GM12878 (cell line): ENCODE data around the gene KRTAP10-11. TPM values are rescaled to one million over a fixed set of nuclear protein-coding genes. Genes with fewer than 3 reads are reported as not detected.

ENCODE experiments used
- ATAC-seq: fragments of 200-7000 bp; cut with Tn5 transposase; 3 replicates; pipeline ENCODE4 v1.9.1; 2020; ENCODE audit warnings: mild to moderate bottlenecking, moderate library complexity
- BruUV-seq: library from RNA; stranded (reverse); fragments of 400-500 nt; replicated peaks from 2 replicates; lab custom pipeline; 2021; lab: Mats Ljungman, UMichigan
- CTCF ChIA-PET: fragments of 300-600 bp; sonication (Branson Sonifier 250); formaldehyde crosslinking; extraction: SDS; loops from one replicate; lab custom pipeline; 2021; ENCODE audit warnings: inconsistent platforms; lab: Yijun Ruan, JAX
- POLR2A ChIA-PET: fragments of 350-600 bp; formaldehyde crosslinking; extraction: SDS; loops from one replicate; lab custom pipeline; 2021; ENCODE audit warnings: inconsistent platforms; lab: Charles Lee
- RAD21 ChIA-PET: fragments of 300-600 bp; sonication (Branson Sonifier 250); formaldehyde crosslinking; loops from one replicate; lab custom pipeline; 2023; ENCODE audit warnings: antibody characterized with exemption; ENCODE audit not compliant: unreplicated experiment; lab: Charles Lee
- SMC1A ChIA-PET: fragments of 300-600 bp; sonication (Branson Sonifier 250); formaldehyde crosslinking; loops from one replicate; lab custom pipeline; 2023; ENCODE audit not compliant: unreplicated experiment, uncharacterized antibody; lab: Charles Lee
- DNase-seq: peaks from one replicate; pipeline ENCODE4 v3.0.0-alpha.2; 2011; ENCODE audit warnings: low read depth, low spot score
- FAIRE-seq: peaks from 3 replicates; lab custom pipeline; 2011; peaks lifted over from hg19 to GRCh38; lab: Jason Lieb, UNC
- H2AFZ ChIP-seq: 2 replicates; pipeline ENCODE4 v1.6.0; 2011; ENCODE audit warnings: low read depth, low read length, control low read depth; ENCODE audit not compliant: control insufficient read depth
- H3K27ac ChIP-seq: 2 replicates; pipeline ENCODE4 v1.5.1; 2011; ENCODE audit warnings: control low read depth; ENCODE audit not compliant: control insufficient read depth, insufficient read depth
- H3K27me3 ChIP-seq, 2 experiments: replicated peaks in 1 of 2; 2 replicates each; pipeline versions ENCODE4 v1.6.0 to v1.6.1; 2011; ENCODE audit warnings: low read length in 1 of 2; ENCODE audit not compliant: control insufficient read depth in 2 of 2, insufficient read depth in 2 of 2
- H3K36me3 ChIP-seq, 2 experiments: 2 replicates each; pipeline ENCODE4 v1.5.1; 2011; ENCODE audit warnings: low read length in 1 of 2; ENCODE audit not compliant: control insufficient read depth in 2 of 2, insufficient read depth in 2 of 2
- H3K4me1 ChIP-seq: 2 replicates; pipeline ENCODE4 v1.6.1; 2011; ENCODE audit warnings: mild to moderate bottlenecking, low read length, moderate library complexity, mixed read lengths; ENCODE audit not compliant: control insufficient read depth, insufficient read depth
- H3K4me2 ChIP-seq: 2 replicates; pipeline ENCODE4 v1.6.0; 2011; ENCODE audit warnings: control low read depth; ENCODE audit not compliant: control insufficient read depth, insufficient read depth
- H3K4me3 ChIP-seq: fragments of 200-600 bp; sonication (generic); 2 replicates; pipeline ENCODE4 v1.5.1; 2016
- H3K79me2 ChIP-seq: 2 replicates; pipeline ENCODE4 v1.6.0; 2011; ENCODE audit warnings: low read length; ENCODE audit not compliant: control insufficient read depth, insufficient read depth
- H3K9ac ChIP-seq: 2 replicates; pipeline ENCODE4 v1.8.0; 2011; ENCODE audit warnings: low read length, control low read depth, mixed read lengths; ENCODE audit not compliant: control insufficient read depth, insufficient read depth
- H3K9me3 ChIP-seq: replicated peaks from 3 replicates; pipeline ENCODE4 v1.5.1; 2011; ENCODE audit warnings: mild to moderate bottlenecking, low read length; ENCODE audit not compliant: control insufficient read depth, insufficient read depth
- H4K20me1 ChIP-seq: 2 replicates; pipeline ENCODE4 v1.6.0; 2011; ENCODE audit not compliant: control insufficient read depth, insufficient read depth
- CHD4 ChIP-seq: fragments of 200-600 bp; sonication (generic); IDR thresholded peaks from 2 replicates; pipeline ENCODE4 v1.6.1; 2016; ENCODE audit warnings: mild to moderate bottlenecking
- E2F4 ChIP-seq: IDR thresholded peaks from 2 replicates; pipeline ENCODE4 v1.6.1; 2012; ENCODE audit warnings: low read depth, low read length, improper control_type of control experiment
- EP300 ChIP-seq, 2 experiments: fragments of 150-350 bp in 1 of 2; IDR thresholded peaks; 2 replicates each; pipeline ENCODE4 v1.6.1; 2011 to 2012; ENCODE audit warnings: low read depth in 2 of 2, low read length in 2 of 2, borderline replicate concordance in 1 of 2, improper control_type of control experiment in 1 of 2, inconsistent platforms in 1 of 2; ENCODE audit not compliant: control insufficient read depth in 1 of 2
- ESRRA ChIP-seq: IDR thresholded peaks from 2 replicates; pipeline ENCODE4 v1.6.1; 2012; ENCODE audit warnings: mild to moderate bottlenecking, low read length, improper control_type of control experiment
- ETV6 ChIP-seq, 2 experiments: fragments of 450-650 bp in 1 of 2; IDR thresholded peaks in 1 of 2; conservative IDR thresholded peaks in 1 of 2; 2 replicates each; pipeline ENCODE4 v1.6.1; 2014; ENCODE audit warnings: antibody characterized with exemption in 1 of 2, borderline replicate concordance in 1 of 2, low read depth in 1 of 2, mild to moderate bottlenecking in 1 of 2, moderate library complexity in 1 of 2
- FOXK2 ChIP-seq: fragments of 450-650 bp; IDR thresholded peaks from 2 replicates; pipeline ENCODE4 v1.6.1; 2017; ENCODE audit warnings: mild to moderate bottlenecking, moderate library complexity
- GABPA ChIP-seq: IDR thresholded peaks from 2 replicates; pipeline ENCODE4 v1.6.1; 2014; ENCODE audit warnings: antibody characterized with exemption, low read depth, mild to moderate bottlenecking, inconsistent platforms
- HCFC1 ChIP-seq: fragments of 150-350 bp; IDR thresholded peaks from 2 replicates; pipeline ENCODE4 v1.6.1; 2014; ENCODE audit warnings: low read length
- HDAC6 ChIP-seq: fragments of 200-600 bp; sonication (generic); IDR thresholded peaks from one replicate; pipeline ENCODE4 v1.8.0; 2017; ENCODE audit warnings: antibody characterized with exemption; ENCODE audit not compliant: unreplicated experiment
- IRF5 ChIP-seq: fragments of 450-650 bp; IDR thresholded peaks from 2 replicates; pipeline ENCODE4 v1.6.1; 2017; ENCODE audit warnings: borderline replicate concordance
- MYC ChIP-seq: IDR thresholded peaks from 2 replicates; pipeline ENCODE4 v1.6.1; 2011; ENCODE audit warnings: mild to moderate bottlenecking, low read length, moderate library complexity, inconsistent platforms; ENCODE audit not compliant: insufficient read depth, insufficient replicate concordance, insufficient read length, severe bottlenecking
- NFIC ChIP-seq: IDR thresholded peaks from 2 replicates; pipeline ENCODE4 v1.6.1; 2012; ENCODE audit warnings: low read depth, mild to moderate bottlenecking, inconsistent platforms, low read length, moderate library complexity
- POLR2AphosphoS2 ChIP-seq: IDR thresholded peaks from 2 replicates; pipeline ENCODE4 v1.6.1; 2011; ENCODE audit warnings: low read depth, mild to moderate bottlenecking, low read length, improper control_type of control experiment, moderate library complexity
- RAD51 ChIP-seq: fragments of 450-650 bp; IDR thresholded peaks from 2 replicates; pipeline ENCODE4 v1.6.1; 2016; ENCODE audit warnings: moderate library complexity, mild to moderate bottlenecking, inconsistent platforms
- RELB ChIP-seq: fragments of 450-650 bp; IDR thresholded peaks from 2 replicates; pipeline ENCODE4 v1.6.1; 2017; ENCODE audit warnings: low read depth, mild to moderate bottlenecking, moderate library complexity
- RFX5 ChIP-seq: IDR thresholded peaks from 2 replicates; pipeline ENCODE4 v1.6.1; 2011; ENCODE audit warnings: low read depth, low read length, improper control_type of control experiment
- SREBF1 ChIP-seq: IDR thresholded peaks from 2 replicates; pipeline ENCODE4 v1.6.1; 2012; ENCODE audit warnings: mild to moderate bottlenecking, low read length
- STAT3 ChIP-seq: IDR thresholded peaks from 2 replicates; pipeline ENCODE4 v1.6.1; 2011; ENCODE audit warnings: low read depth, low read length, improper control_type of control experiment
- WGBS: methylation state at CpG from one replicate; pipeline ENCODE4 v1.1.6; 2016; ENCODE audit warnings: low lambda C conversion rate; ENCODE audit not compliant: insufficient replicate concordance, insufficient coverage; ENCODE audit errors: missing lambda C conversion rate; 5-methylcytosine and 5-hydroxymethylcytosine counted together
- in situ Hi-C: fragments of 300-500 bp; cut with MboI; formaldehyde crosslinking; loops from 9 replicates; pipeline ENCODE4 v1.14.3; 2018; ENCODE audit warnings: mixed read lengths
- intact Hi-C: fragments of 100-400 bp; cut with micrococcal nuclease; formaldehyde crosslinking; loops from one replicate; pipeline ENCODE4 v1.14.2; 2022; ENCODE audit not compliant: unreplicated experiment
- polyA plus RNA-seq, 11 experiments: library from polyadenylated mRNA; depleted of rRNA in 4 of 11; unstranded in 6 of 11; stranded (reverse) in 5 of 11; fragments of >200 nt; fragmentation: Nextera tagmentation in 4 of 11; fragmentation: Illumina TruSeq in 1 of 11; extraction: Ambion mirVana in 4 of 11; extraction: Trizol in 1 of 11; gene quantifications; 1 replicate in 1 of 11; 2 replicates in 10 of 11; pipeline versions ENCODE4 v1.2.1 to v1.2.3, GENCODE V29; 2011 to 2016; ENCODE audit warnings: inconsistent platforms in 2 of 11, missing spikeins in 2 of 11, low read depth in 1 of 11
- total RNA-seq, 4 experiments: library from RNA; depleted of rRNA in 3 of 4; stranded (reverse); fragments of >200 nt in 3 of 4; fragmentation: Illumina TruSeq in 1 of 4; extraction: Trizol in 1 of 4; gene quantifications; 2 replicates each; pipeline versions ENCODE4 v1.2.1 to v1.2.3, GENCODE V29; 2013 to 2021

Gene KRTAP10-11
- total and polyA plus RNA-seq, 10 of the 15 experiments (the other 5 are each of a cell fraction or from before 2014, with no cell fraction given) = not detected

- H4K20me1 ChIP-seq = no peaks in the 10 kb centered on the region
- BruUV-seq = no TSS peak
- POLR2A ChIA-PET = no interaction called here
- intact Hi-C loops = no loop called here
- H3K9me3 ChIP-seq = peaks cover 10% of the 10 kb centered on the region; the same call in 1 of the 3 replicates
- WGBS = 39% methylated on average over 10 of the region's 10 CpGs
- in situ Hi-C loops = no loop called here
- H2AFZ ChIP-seq = no peak overlapping the region
- H3K4me3 ChIP-seq = no peak overlapping the region
- no peak overlapping the region for H3K27ac ChIP-seq
- H3K9ac ChIP-seq = no peak overlapping the region
- ATAC-seq (no peak), DNase-seq (no peak), FAIRE-seq (no peak)
- RAD21 ChIA-PET = no interaction called here
- H3K4me1 ChIP-seq = no peaks in the 10 kb centered on the region
- H3K79me2 ChIP-seq = no peaks in the 10 kb centered on the region
- CTCF ChIA-PET = no interaction called here
- no peak for TF ChIP-seq RFX5
- no peak for TF ChIP-seq ESRRA
- no peak for TF ChIP-seq POLR2AphosphoS2
- no peak for TF ChIP-seq E2F4
- TF ChIP-seq FOXK2 = no peak
- TF ChIP-seq ETV6 (conservative IDR thresholded peaks at IDR 0.05 in 1 of 2, IDR thresholded peaks at IDR 0.05 in 1 of 2; ENCODE audit: borderline replicate concordance in 1 of 2, low read depth in 1 of 2) = no peak
- TF ChIP-seq EP300 (IDR thresholded peaks at IDR 0.05; ENCODE audit: borderline replicate concordance in 1 of 2, control insufficient read depth in 1 of 2, low read depth in 2 of 2, low read length in 2 of 2) = no peak
- TF ChIP-seq RELB = no peak
- TF ChIP-seq CHD4 = no peak
- no peak for TF ChIP-seq HDAC6
- TF ChIP-seq IRF5 = no peak
- TF ChIP-seq GABPA = no peak
- no peak for TF ChIP-seq NFIC
- TF ChIP-seq SREBF1 = no peak
- TF ChIP-seq STAT3 = no peak
- no peak for TF ChIP-seq RAD51
- TF ChIP-seq MYC = no peak
- TF ChIP-seq HCFC1 = no peak
- H3K4me2 ChIP-seq = no peak overlapping the region
- SMC1A ChIA-PET = no interaction called here
- H3K36me3 ChIP-seq = no peaks in the 10 kb centered on the region
- H3K27me3 ChIP-seq = no peaks in the 10 kb centered on the region
These were observed 20.0 kb upstream of the KRTAP10-11 start for GRCh38 chr21:44626262-44626661.
